GM21526 (cell line): Measurements from ENCODE around the gene RNF157.

Experiments used
- ATAC-seq: cut with Tn5 transposase; IDR thresholded peaks from one replicate; pipeline ENCODE4 v1.9.1; 2021; ENCODE audit warnings: moderate library complexity; ENCODE audit not compliant: unreplicated experiment, low FRiP score

The RNF157 gene

DNA sequence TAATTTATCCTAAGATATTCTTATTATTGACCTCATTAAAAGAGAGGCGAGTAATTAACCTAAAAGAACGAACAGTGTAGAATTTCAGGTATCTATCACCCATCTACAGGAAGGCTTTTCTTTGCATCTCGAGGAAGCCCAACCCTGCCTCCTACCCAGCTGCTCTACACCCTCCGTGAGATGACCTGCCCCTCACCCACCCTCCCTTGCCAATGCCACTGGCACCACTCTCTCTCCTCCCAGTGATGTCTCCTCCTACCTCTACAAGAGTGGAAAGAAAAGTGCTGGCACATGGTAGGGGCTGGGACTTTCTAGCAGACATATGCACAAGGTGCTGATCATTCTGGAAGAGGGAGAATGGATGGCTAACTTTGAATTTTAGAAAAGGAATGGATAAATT, 76.4 kb downstream of the RNF157 start:
- ATAC-seq = no peak

DNA sequence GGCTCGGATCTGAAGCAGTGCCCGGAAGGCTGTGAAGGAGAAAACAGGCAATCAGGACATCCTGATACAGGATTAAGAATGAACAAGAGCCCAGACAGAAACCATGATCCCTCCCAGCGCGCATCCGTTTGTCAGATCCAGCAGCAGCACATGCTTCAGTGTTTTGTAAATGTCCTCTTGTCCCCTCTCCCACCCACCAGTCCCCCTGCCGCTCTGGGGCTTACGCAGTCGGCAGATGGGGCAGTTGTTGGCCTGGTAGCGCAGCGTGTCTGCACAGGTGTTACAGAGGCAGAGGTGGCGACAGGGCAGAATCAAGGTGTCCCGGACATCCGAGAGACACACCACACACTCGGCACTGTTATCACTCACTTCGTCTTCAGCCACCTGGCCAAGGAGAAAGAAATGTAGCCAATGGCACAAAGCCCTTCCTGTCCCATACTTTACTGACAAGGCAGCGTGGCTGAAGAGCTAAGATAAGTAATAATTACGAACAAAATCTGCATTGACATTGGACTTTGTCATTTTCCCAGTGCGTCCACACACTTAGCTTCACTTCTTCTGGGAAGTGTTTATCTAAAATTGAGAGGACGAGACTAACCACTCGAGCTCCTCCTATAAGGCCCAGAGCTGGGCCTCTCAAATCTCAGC, 78.5 kb downstream of the RNF157 start:
- no peak for ATAC-seq

DNA sequence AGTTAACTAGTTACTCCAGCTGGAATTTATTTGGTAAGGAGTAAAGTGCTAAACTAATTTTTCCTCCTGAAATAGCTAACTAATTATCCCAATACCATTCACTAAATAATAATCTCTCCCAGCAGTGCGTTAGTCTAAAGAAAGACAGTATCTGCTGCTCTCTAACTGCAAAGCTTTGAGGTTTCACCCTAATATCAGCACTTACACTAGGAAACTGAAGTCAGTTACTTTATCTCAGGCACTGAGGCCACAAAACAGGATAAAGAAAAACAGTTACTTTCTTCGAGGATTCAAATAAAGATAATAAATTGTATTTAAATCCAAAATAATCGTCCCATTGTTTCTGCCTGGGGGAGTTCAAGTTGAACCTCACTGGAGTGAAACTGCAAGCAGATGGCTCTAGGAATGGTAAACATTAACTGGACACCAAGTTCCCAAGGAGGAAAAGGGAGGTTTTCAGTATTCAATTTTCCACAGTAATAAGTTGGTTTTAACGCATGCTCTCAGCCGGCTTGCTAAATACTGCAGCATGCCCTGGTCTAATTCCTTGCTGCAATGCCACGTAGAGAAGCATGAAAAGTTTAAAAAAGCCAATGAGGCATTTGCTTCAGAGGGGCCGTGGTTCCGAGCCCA, 79.3 kb downstream of the RNF157 start:
- no peak for ATAC-seq

DNA sequence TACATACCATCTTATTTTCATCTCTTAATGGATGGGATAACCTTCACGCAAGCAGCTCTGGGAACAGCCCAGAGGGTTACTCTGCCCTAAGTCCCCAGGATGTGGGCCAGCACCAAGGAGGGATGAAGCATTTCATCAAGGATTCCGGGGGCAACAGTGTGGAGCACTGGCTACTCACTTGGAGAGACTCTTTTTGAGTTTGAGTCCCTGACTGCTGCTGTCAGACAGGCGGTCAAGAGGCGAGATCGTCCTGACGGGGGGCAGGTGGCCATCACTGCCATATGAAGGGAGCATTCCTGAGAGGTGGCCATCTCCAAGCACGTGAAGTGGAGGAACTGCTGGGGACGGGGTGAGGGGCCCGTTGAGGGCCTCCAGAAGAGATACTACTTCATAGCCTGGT, 81.1 kb downstream of the RNF157 start:
- ATAC-seq = no peak

DNA sequence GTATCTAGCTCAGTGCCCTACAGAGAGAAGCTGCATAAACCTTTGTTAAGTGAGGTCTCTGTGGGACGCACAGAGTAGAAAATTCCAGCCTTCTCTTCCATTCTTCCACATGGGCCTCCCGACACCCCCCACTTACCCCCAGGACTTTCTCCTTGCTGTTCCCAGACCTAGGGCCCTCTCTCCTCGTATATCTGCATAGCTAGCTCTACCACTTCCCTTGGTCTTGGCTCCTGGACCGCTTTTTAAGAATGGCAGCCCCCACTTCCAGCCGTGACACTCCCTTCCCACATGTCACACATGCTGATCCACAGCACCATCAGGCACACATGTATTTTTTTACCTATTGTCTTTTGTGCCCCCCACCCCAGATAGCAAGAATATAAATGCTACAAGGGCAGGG, 82.5 kb downstream of the RNF157 start:
- ATAC-seq = no peak

DNA sequence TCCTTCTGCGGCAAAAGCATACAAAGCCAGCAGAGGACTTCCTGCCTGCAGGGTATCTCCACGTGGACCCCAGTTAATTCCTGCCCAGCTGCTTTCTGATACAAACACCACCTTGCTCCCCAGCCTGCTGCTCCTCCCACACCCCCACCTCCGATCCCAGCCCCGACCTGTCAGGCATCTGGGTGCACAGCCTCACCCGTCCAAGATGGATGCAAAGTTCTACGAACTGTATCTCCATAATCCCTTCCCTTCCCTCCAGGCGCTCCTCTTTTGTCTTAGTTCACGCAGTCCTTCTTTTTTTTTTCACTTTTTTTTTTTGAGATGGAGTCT, 83.7 kb downstream of the RNF157 start:
- ATAC-seq = no peak

DNA sequence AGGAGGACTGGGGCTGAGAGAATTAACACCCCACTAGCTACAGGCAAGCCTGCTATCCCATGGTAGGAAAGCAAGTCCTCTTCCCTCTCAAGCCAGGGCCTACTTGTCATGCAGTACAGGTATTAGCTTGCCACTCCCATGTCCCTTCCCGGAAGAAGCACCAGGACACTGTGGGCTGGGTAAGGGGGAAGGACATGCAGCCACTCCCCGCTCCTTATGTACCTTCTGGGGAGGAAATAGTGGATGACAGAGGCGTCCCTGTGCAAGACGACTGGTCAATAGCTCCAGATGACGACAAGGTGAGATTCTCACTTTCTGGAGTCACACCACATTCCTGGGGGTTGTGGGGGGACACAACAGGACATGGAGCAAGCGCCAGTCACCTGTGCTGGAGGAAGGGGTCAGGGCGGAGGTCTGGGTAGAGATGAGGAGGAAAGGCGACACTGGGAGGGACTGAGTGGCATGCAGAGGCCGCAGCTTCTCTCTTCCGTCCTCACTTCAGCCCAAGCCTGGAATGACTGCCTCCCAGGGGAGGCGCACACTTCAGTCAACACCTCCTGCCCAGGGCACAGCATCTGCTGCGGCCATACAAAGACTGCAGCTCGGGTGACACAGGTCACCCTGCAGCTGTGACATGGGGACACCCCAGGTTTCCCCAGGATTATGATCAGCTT, 84.2 kb downstream of the RNF157 start:
- ATAC-seq = no peak

DNA sequence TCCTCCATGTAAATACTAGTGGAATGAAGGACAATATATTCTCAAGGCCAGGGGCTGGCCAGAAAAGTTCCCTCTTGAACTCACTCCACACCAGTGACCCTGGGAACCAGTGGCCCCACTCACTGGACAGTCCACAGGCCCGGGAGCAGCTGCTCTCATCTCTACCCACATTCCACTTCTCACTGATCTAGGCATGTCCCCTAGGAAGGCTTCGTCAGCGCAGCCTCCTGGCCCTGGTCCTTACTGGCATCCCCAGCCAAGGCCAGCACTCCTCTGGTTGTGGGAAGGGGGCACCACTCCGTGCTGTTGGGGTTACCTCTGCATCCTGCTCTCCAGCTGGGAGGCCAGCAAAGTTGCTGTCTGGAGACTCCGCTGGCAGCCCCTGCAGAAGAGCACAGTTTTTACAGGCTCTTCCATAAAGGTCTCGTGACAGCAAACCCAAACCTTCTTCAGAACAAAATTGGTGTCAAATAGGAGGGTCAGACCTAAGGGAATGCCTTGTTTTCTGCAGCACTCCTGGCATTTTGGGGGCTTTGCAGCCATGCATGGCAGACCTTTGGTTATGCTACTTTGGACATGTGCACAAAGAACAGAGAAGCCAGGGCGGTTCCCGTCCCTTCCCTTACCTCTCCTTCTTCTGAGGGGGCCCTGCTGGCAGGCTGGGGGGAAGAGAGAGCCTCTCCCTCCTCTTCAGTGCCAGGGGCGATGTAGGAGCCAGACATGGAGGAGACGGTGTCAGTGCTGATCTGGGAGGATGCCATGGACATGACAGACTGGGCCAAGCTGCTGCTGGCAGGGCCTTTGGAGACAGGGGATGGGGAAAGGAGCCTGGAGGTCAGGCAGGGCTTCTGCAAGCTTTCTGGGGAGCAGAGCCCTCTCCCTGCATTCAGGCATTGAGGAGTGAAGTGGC, 85.1 kb downstream of the RNF157 start:
- no peak for ATAC-seq

DNA sequence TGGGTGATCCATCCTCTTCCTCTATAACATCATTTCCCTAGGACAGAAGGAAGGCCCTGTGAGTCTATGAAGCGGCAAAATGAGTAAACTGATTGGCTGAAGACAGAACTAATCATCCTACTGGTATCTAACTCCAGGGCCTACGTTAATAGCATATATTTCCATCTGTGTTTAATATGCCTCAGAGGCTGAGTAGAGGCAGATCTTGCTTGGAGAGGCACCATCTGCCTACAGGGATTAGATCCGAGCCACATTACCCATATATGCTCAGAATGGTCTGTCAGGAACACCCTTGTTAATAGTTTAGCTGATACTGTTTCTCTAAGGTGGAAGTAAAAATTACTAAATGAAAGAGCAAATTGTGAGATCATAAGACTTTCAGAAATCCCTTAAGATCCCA, 86.0 kb downstream of the RNF157 start:
- no peak for ATAC-seq

DNA sequence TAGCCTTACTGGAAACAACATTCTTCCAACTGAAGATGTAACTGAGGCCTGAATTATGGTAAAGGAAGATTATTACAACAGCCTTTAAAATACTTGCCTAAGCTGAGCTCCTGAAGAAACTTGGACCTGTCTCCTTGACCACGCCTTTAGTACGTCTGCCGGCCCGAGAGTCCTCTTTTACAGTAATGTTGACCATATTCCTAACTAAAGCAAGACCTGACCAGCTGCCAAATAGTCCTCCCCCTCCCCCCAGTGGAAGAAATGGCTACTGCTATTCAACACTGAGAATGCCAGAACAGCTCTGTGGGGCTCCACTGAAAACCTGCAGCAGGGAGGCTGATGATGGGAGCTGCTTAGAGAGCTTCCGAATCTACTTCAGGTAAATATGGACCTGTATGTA, 86.7 kb downstream of the RNF157 start:
- ATAC-seq = no peak

DNA sequence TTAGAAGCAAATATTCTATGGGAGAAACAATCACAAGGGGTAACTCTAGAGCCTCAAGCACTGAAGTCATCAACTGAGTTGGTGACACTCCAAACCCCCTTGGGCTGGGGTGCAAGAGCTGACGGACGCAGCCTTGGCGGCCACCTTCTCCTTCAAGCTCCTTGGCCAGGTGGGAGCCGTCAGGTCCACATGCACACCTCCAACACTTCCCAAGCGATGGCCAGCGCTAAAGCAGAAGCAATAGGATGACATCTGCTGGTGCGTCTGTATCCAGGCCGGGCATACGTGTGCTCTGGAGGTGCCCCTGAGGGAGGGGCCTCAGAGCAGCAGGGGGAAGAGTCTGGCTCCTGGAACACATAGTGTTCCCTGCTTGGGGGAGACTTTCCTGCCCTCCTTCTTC, 87.1 kb downstream of the RNF157 start:
- ATAC-seq = no peak

DNA sequence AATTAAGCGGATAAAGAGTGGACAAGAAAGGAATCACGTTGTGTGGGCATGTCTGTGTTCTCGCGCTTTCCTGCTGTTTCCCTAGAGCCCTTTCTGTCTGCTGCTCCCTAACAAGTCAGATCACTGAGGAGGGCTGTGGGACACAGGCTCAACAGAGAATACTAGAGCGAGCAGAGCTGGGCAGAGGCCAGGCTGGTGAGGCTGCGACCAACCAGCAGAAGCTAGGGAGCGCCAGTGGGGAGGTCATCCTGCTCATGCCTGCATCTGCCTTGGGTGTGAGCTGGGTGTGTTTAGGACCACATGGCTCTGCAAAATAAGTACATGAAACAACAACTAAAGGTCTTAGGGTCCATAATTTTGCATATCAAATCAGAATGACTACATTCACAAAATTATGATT, 87.7 kb downstream of the RNF157 start:
- ATAC-seq = no peak

DNA sequence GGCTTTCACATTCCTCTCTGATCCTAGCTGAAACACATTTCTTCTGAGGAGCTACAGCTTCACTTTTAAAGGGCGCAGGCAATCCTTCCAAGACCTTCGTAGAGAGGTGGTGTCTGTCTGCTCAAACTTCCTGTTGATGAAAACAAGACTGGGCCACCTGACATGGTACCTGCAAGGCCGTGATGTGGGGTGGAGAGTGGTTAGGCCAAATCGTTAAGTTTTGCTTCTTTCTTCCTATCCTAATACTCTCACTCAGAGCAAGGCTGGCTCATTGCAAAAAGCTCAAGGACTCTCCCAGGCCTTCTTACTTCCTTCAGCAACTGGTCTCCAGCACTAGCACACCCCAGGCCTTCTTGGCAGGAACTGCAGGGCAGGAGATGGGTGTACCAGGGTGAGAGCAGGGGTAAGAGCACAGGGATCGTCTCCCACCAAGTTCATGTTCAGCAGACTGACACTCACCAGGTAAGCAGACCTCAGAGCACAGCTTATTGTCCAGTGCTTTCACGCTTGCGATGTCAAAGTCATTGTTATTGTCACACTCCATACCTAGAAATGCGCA, 88.3 kb downstream of the RNF157 start:
- ATAC-seq = no peak

DNA sequence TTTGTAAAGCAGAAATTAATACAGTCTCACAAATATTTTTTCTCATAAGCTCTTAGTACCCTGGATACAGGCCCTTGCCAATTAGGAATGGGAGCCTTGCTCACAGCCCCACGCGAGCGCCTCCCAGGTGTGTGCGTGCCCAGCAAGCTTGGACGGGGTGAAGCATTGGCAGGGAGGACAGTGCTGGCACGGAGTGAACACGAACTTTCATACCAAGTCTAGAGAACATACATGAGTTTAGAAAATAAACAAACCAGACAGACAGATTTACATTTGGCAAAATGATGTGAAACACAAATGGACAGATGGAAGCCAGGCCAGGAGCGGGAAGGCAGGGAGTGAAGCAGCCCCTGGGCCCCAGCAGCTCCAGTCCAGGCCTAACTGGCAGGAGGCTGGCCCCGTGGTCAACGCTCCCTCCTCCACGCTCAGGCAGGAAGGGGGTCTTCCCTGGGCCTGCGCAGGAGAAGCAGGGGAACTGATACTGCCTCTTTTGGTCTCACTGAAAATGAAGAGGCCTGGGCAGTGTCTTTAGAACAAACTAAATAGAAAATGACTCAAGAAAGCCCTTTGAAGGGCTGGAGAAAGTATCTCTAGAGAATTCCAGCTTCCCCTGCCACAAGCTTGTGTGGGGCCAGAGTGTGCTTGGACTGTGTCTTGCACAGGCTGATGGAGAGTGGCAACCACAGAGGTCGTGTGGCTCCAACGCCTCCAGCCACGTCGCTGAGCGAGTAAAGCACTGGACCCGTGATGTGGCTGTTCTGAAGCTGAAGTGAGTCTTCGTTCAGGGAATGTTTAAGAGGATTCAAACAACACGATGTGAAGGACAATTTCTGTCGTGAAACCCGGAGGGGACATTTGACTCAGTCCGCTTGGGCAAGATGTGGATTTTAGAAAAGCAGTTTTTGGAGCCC, 89.3 kb downstream of the RNF157 start:
- ATAC-seq = no peak

DNA sequence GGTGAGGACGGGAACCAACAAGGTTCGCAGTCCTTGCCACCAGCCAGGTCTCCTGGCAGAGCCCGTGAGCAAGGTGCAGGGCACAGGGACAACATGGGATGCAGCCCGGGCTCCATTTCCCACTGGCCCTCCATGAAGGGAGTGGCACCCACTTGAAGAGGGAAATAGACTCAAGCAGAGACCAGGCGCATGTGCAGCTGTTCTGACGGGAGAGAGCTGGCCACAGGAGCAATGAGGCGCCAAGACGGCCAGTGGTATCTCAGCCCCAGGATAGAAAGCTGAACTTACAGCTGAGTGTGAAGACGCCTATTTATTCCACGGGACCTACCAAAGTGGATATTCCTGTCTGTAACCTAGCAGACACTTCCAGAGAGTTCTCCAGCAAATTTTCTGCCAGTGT, 91.1 kb downstream of the RNF157 start:
- ATAC-seq = no peak

DNA sequence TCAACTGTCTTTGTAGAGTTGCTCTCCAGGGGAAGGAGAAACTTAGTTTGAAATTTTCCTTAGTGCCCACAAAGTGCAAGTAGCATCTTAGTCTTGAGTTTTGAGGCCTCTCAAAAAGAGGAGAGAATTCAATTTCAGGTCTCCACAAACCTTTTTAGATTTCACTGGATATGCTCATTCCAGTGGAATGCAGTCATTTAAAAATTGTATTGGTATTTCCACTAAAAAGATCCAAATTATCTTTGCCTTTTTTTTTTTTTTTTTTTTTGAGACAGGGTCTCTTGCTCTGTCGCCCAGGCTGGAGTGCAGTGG, 92.3 kb downstream of the RNF157 start:
- no peak for ATAC-seq

DNA sequence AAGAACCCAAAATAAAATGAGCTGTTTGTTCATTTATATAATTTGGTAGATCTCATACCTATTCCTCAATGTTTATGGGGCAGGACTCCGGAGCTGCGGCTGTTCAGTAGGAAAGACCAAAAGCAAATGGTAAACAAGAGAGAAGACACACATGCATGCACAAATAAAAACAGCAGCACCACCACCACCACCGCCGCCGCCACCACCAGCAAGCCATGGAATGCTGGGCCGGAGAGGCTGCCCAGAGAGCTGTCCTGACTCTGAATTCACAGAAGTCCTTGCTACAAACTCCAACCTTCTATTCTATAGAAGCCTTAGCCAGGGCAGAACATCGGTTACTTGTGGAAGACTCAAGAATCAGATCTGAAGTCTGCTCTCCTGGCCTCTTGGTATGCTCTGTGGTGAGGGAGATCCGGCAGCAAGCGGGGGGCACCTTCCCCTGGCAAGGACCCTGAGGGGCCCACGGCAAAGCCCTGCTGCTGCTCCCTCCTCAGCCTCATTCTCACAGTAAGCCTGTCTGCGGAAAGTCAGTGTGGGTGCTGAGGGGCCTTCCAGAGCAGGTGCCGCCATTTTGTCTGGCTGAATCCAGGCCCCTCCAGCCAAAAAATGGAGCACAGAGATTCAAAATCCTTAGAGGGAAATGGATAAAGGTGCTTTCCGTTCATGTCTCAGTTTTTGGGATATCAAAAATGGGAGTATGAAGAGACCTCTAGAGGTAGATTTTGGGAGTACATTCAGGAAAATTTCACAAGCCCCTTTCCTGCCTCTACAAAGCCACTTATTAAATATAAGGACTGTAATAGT, 92.9 kb downstream of the RNF157 start:
- ATAC-seq = no peak

DNA sequence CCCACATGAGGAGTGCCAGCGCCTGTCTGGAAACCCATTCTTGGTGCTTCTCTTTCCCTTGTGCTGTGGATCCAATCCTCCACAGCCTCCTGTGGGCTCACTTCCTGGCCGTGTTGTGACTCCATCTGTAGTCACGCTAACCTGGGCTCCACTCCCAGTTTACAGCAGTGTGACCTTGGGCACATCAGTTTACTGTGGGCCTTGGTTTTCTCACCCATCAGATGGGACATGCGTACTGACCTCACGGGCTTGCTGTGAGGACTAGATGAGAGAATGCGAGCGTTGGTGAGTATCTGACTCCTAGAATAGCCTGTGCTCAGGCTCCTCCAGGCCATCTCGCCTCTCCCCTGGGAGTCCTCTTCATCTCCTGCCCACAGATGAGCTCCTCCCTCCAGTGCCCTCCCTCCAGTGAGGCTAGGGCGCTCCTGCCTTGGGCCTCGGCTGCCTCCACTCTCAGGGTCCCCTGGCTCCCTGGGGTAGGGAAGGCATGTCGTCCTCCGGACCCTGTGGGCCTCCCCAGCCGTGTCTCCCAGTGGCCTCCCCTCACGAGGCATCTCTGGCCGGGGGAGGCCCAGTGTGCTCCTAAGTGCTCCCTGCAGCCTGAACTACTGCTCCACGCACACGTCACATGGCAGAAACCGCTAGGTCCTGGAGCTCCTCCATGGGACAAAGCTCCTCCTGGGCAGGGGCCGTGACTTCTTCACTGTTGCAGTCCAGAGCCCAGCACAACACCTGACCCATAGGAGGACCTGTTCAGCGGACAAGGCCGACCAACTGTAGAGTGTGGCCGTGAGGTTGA, 94.0 kb downstream of the RNF157 start:
- ATAC-seq = no peak
